Measurements from ENCODE around the gene ATP1A3. TPM values are rescaled to one million over a fixed set of nuclear protein-coding genes. Genes with fewer than 3 reads are reported as not detected.

Gene ATP1A3
- 0.05 TPM in 1 of 2 replicates, not detected in the other for total RNA-seq

GRCh38 chr19:41993612-41994483 is at the start of gene ATP1A3:
TSS of gene ATP1A3 (minus strand) at chr19:41994230. CDS start at chr19:41994076, 154 bp downstream.

GRCh38 chr19:41959056-41960053 is 34.7 kb downstream of the ATP1A3 start, which contains the start of gene RABAC1:
TSS of gene RABAC1 (minus strand) at chr19:41959321. CDS start at chr19:41959292, 29 bp downstream.

GRCh38 chr19:41928221-41928683 is 65.8 kb downstream of the ATP1A3 start, which contains the start of gene ERFL:
TSS of gene ERFL (minus strand) at chr19:41928449. CDS start at chr19:41912919, 15,530 bp downstream.

Other genes with a start within 250 kb of the ATP1A3 start
- gene CEACAM6, start 238.7 kb downstream of the ATP1A3 start, total RNA-seq: not detected in 2 replicates
- not detected in 2 replicates for gene CEACAM3, start 197.6 kb downstream of the ATP1A3 start, total RNA-seq
- gene LYPD4, start 149.5 kb downstream of the ATP1A3 start, total RNA-seq: not detected in 2 replicates
- not detected in 2 replicates for gene DMRTC2, start 149.2 kb downstream of the ATP1A3 start, total RNA-seq
- gene RPS19, start 134.0 kb downstream of the ATP1A3 start, total RNA-seq: 935 and 1,538 TPM in 2 replicates
- gene CD79A, start 117.0 kb downstream of the ATP1A3 start, total RNA-seq: not detected in 2 replicates
- gene ARHGEF1, start 111.0 kb downstream of the ATP1A3 start, total RNA-seq: 37.6 and 50.6 TPM in 2 replicates
- gene ERFL, start 65.8 kb downstream of the ATP1A3 start, total RNA-seq: 0.06 TPM in 1 of 2 replicates, not detected in the other
- 246 and 282 TPM in 2 replicates for gene RABAC1, start 34.9 kb downstream of the ATP1A3 start, total RNA-seq
- gene GRIK5, start 76.0 kb upstream of the ATP1A3 start, total RNA-seq: not detected in 2 replicates
- gene ZNF574, start 81.9 kb upstream of the ATP1A3 start, total RNA-seq: 14.9 and 15.5 TPM in 2 replicates
- not detected in 2 replicates for gene POU2F2, start 138.2 kb upstream of the ATP1A3 start, total RNA-seq
- 19.1 and 19.3 TPM in 2 replicates for gene DEDD2, start 223.4 kb upstream of the ATP1A3 start, total RNA-seq
- 5.5 and 6.6 TPM in 2 replicates for gene ZNF526, start 226.1 kb upstream of the ATP1A3 start, total RNA-seq
- 17.0 and 17.4 TPM in 2 replicates for gene GSK3A, start 248.4 kb upstream of the ATP1A3 start, total RNA-seq

All from cardiac ventricle fibroblast (primary cell).